HepG2 (cell line): ENCODE data around the gene HTR3B. TPM values are rescaled to one million over a fixed set of nuclear protein-coding genes. Genes with fewer than 3 reads are reported as not detected.
A peak's percentile ranks its signal among the peaks of the same experiment; 100 is the strongest.

ENCODE experiments used
- ATAC-seq: fragments of 200-7000 bp; cut with Tn5 transposase; 3 replicates; pipeline ENCODE4 v1.9.1; 2020; ENCODE audit warnings: mild to moderate bottlenecking, moderate library complexity
- BruUV-seq: library from RNA; stranded (reverse); fragments of 400-500 nt; replicated peaks from 2 replicates; lab custom pipeline; 2021; lab: Mats Ljungman, UMichigan
- CTCF ChIA-PET: fragments of 300-600 bp; formaldehyde crosslinking; extraction: SDS; loops from one replicate; lab custom pipeline; 2021; ENCODE audit warnings: low total read pairs, inconsistent platforms, low intra/inter-chr PET ratio; lab: Yijun Ruan, JAX
- POLR2A ChIA-PET: fragments of 350-600 bp; sonication (Branson Sonifier 250); formaldehyde crosslinking; loops from one replicate; lab custom pipeline; 2020; ENCODE audit warnings: antibody characterized with exemption, inconsistent platforms; lab: Yijun Ruan, JAX
- DNase-seq: peaks from one replicate; pipeline ENCODE4 v3.0.0-alpha.2; 2015; ENCODE audit warnings: low spot score
- FAIRE-seq: peaks from 3 replicates; lab custom pipeline; 2011; peaks lifted over from hg19 to GRCh38; lab: Jason Lieb, UNC
- H2AFZ ChIP-seq: one replicate; pipeline ENCODE4 v1.6.1; 2011; ENCODE audit warnings: low read length, inconsistent platforms
- H3K27ac ChIP-seq: fragments of 300-600 bp; 3 replicates; pipeline ENCODE4 v1.8.0; 2011; ENCODE audit warnings: mixed run types, mild to moderate bottlenecking, mixed read lengths, low read length, inconsistent platforms; ENCODE audit not compliant: insufficient read depth; ENCODE audit errors: extremely low read length
- H3K27me3 ChIP-seq, 2 experiments: fragments of 200-600 bp in 1 of 2; 2 replicates in 1 of 2; 3 replicates in 1 of 2; pipeline versions ENCODE4 v1.6.0 to v1.8.0; 2011; ENCODE audit warnings: low read length in 2 of 2, mild to moderate bottlenecking in 2 of 2, moderate library complexity in 2 of 2, inconsistent platforms in 1 of 2; ENCODE audit not compliant: insufficient read depth in 2 of 2, control insufficient read depth in 1 of 2
- H3K36me3 ChIP-seq, 2 experiments: fragments of 200-600 bp in 1 of 2; replicated peaks in 1 of 2; 2 replicates in 1 of 2; 3 replicates in 1 of 2; pipeline versions ENCODE4 v1.5.1 to v1.8.0; 2011; ENCODE audit warnings: low read length in 2 of 2, inconsistent platforms in 1 of 2; ENCODE audit not compliant: insufficient read depth in 2 of 2, control insufficient read depth in 1 of 2
- H3K4me1 ChIP-seq: 2 replicates; pipeline ENCODE4 v1.5.1; 2012; ENCODE audit warnings: low read length, inconsistent platforms; ENCODE audit not compliant: insufficient read depth
- H3K4me2 ChIP-seq: 2 replicates; pipeline ENCODE4 v1.6.0; 2011; ENCODE audit warnings: low read depth, low read length, inconsistent platforms
- H3K4me3 ChIP-seq, 3 experiments: fragments of 200-600 bp in 1 of 3; sonication (generic), shearing (Covaris generic) in 1 of 3; replicated peaks in 1 of 3; 2 replicates each; pipeline ENCODE4 v1.5.1; 2011 to 2016; ENCODE audit warnings: low read length in 3 of 3, inconsistent platforms in 2 of 3, low read depth in 2 of 3, mild to moderate bottlenecking in 2 of 3, control low read depth in 1 of 3, mixed read lengths in 1 of 3; ENCODE audit not compliant: insufficient read depth in 1 of 3
- H3K79me2 ChIP-seq: one replicate; pipeline ENCODE4 v1.6.1; 2011; ENCODE audit warnings: low read length, inconsistent platforms; ENCODE audit not compliant: insufficient read depth
- H3K9ac ChIP-seq: 2 replicates; pipeline ENCODE4 v1.6.0; 2011; ENCODE audit warnings: mild to moderate bottlenecking, low read depth, low read length, inconsistent platforms; ENCODE audit not compliant: insufficient read depth
- H3K9me3 ChIP-seq: 2 replicates; pipeline ENCODE4 v1.5.1; 2012; ENCODE audit warnings: mild to moderate bottlenecking, low read length
- H4K20me1 ChIP-seq: 2 replicates; pipeline ENCODE4 v1.6.0; 2011; ENCODE audit warnings: inconsistent platforms, mild to moderate bottlenecking, low read length, moderate library complexity; ENCODE audit not compliant: insufficient read depth
- DNMT3B ChIP-seq: conservative IDR thresholded peaks from 2 replicates; pipeline ENCODE4 v1.6.1; 2016; ENCODE audit warnings: missing biosample characterization, control low read depth
- FOXA1 ChIP-seq, 2 experiments: fragments of 450-650 bp in 1 of 2; sonication (generic) in 1 of 2; formaldehyde crosslinking in 1 of 2; IDR thresholded peaks; 2 replicates each; pipeline versions ENCODE4 v1.4.0 to v1.6.1; 2016 to 2020; ENCODE audit warnings: missing genetic modification reagents in 1 of 2
- HNRNPH1 ChIP-seq: fragments of 200-400 bp; formaldehyde crosslinking; optimal IDR thresholded peaks from 2 replicates; pipeline ENCODE3; 2017; ENCODE audit warnings: mild to moderate bottlenecking, low read depth, low read length
- ISX ChIP-seq: sonication (generic); formaldehyde crosslinking; conservative IDR thresholded peaks from 2 replicates; pipeline ENCODE4 v1.5.0; 2020; ENCODE audit warnings: missing genetic modification reagents
- NFRKB ChIP-seq: fragments of 450-650 bp; IDR thresholded peaks from 2 replicates; pipeline ENCODE4 v1.6.1; 2017
- PITX1 ChIP-seq: sonication (generic); formaldehyde crosslinking; IDR thresholded peaks from 2 replicates; pipeline ENCODE4 v1.5.1; 2020; ENCODE audit warnings: mild to moderate bottlenecking, missing genetic modification reagents
- SATB2 ChIP-seq: sonication (generic); formaldehyde crosslinking; IDR thresholded peaks from 2 replicates; pipeline ENCODE4 v1.5.0; 2020; ENCODE audit warnings: missing genetic modification reagents
- SOX13 ChIP-seq, 3 experiments: fragments of 450-650 bp in 1 of 3; sonication (generic) in 1 of 3; formaldehyde crosslinking in 1 of 3; IDR thresholded peaks in 2 of 3; conservative IDR thresholded peaks in 1 of 3; 2 replicates each; pipeline versions ENCODE4 v1.5.0 to v1.6.1; 2016 to 2020; ENCODE audit warnings: antibody characterized with exemption in 1 of 3, mild to moderate bottlenecking in 1 of 3, missing compliant biosample characterization in 1 of 3, missing genetic modification reagents in 1 of 3, moderate library complexity in 1 of 3
- YEATS4 ChIP-seq: sonication (generic); formaldehyde crosslinking; IDR thresholded peaks from 2 replicates; pipeline ENCODE4 v1.4.0; 2020; ENCODE audit warnings: missing genetic modification reagents, borderline replicate concordance
- ZNF235 ChIP-seq: sonication (generic); formaldehyde crosslinking; IDR thresholded peaks from 2 replicates; pipeline ENCODE4 v1.8.1; 2023; ENCODE audit warnings: mild to moderate bottlenecking, missing genetic modification reagents, borderline replicate concordance
- ZNF510 ChIP-seq: sonication (generic); formaldehyde crosslinking; IDR thresholded peaks from 2 replicates; pipeline ENCODE4 v1.4.0; 2020; ENCODE audit warnings: low read depth, mild to moderate bottlenecking, missing genetic modification reagents
- ZNF782 ChIP-seq: sonication (generic); formaldehyde crosslinking; IDR thresholded peaks from 2 replicates; pipeline ENCODE4 v1.4.0; 2020; ENCODE audit warnings: missing genetic modification reagents, mild to moderate bottlenecking, borderline replicate concordance
- ZSCAN12 ChIP-seq: sonication (generic); formaldehyde crosslinking; IDR thresholded peaks from 2 replicates; pipeline ENCODE4 v1.9.0; 2021; ENCODE audit warnings: mild to moderate bottlenecking, missing genetic modification reagents
- WGBS: methylation state at CpG from one replicate; pipeline ENCODE4 v1.1.6; 2017; ENCODE audit warnings: low lambda C conversion rate; 5-methylcytosine and 5-hydroxymethylcytosine counted together
- in situ Hi-C: cut with HindIII; loops from 2 replicates; pipeline ENCODE4 v1.10.0; 2017; ENCODE audit warnings: low pct_unique_long_range_greater_than_20kb; ENCODE audit not compliant: extremely low pct_ligation_motif_present
- intact Hi-C: fragments of 100-400 bp; cut with micrococcal nuclease; formaldehyde crosslinking; loops from one replicate; pipeline ENCODE4 v1.10.0; 2022; ENCODE audit not compliant: unreplicated experiment
- polyA plus RNA-seq, 8 experiments: library from polyadenylated mRNA; depleted of rRNA in 3 of 8; stranded (reverse) in 7 of 8; unstranded in 1 of 8; fragments of >200 nt; fragmentation: Illumina TruSeq in 4 of 8; extraction: Trizol in 4 of 8; gene quantifications; 2 replicates each; pipeline versions ENCODE4 v1.2.1 to v1.2.3, GENCODE V29; 2011 to 2016; ENCODE audit warnings: low read depth in 4 of 8, missing spikeins in 1 of 8, mixed read lengths in 1 of 8; ENCODE audit not compliant: insufficient read depth in 1 of 8
- total RNA-seq, 5 experiments: library from RNA; depleted of rRNA; stranded (reverse); fragments of >200 nt; fragmentation: Illumina TruSeq; extraction: Trizol; gene quantifications; 2 replicates each; pipeline ENCODE4 v1.2.3, GENCODE V29; 2016; ENCODE audit warnings: low read depth in 1 of 5
- TF ChIP-seq, protein P1 (sequence below): sonication (generic); formaldehyde crosslinking; IDR thresholded peaks from 2 replicates; pipeline ENCODE4 v1.5.1; 2020; ENCODE audit warnings: mild to moderate bottlenecking, missing genetic modification reagents, borderline replicate concordance
- TF ChIP-seq, protein P2 (sequence below): sonication (generic); formaldehyde crosslinking; IDR thresholded peaks from 2 replicates; pipeline ENCODE4 v1.4.0; 2020; ENCODE audit warnings: missing genetic modification reagents
- TF ChIP-seq, protein P3 (sequence below): sonication (generic); formaldehyde crosslinking; IDR thresholded peaks from 2 replicates; pipeline ENCODE4 v1.5.0; 2020; ENCODE audit warnings: missing genetic modification reagents

HTR3B gene
- total and polyA plus RNA-seq, 2 of the 13 experiments (the other 11 are each of a cell fraction or from before 2014, with no cell fraction given), result 0.09 to 1.7 TPM

DNA sequence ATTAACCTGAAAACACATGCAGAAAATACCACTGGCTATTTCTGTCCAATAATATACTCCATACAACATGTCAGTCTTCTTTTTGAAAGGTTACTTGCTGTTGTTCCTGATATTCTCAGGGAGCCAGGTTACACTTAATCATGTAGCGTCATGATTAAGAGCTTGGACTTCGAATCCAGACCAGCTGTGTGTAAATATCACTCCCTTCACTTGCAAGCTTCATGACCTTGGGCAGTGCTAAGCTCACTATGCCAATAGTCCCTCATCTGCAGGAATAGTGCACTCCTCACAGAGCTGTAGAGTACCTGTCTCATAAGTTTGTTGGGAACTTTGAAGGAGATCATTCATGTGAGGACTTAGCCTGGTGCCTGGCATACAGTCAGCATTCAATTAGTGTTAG is 1.9 kb downstream of the HTR3B start (continued):
- TF ChIP-seq SOX13 (IDR thresholded peaks at IDR 0.05), result no peak
- peak in 1 of 2 experiments; percentile 26; a peak in 1 of 4 replicates for TF ChIP-seq SOX13 (CRISPR knock-in tag; conservative IDR thresholded peaks at IDR 0.05 in 1 of 2, IDR thresholded peaks at IDR 0.05 in 1 of 2)
- no peak for TF ChIP-seq ZNF510 (CRISPR knock-in tag)
- no peak for TF ChIP-seq FOXA1 (IDR thresholded peaks at IDR 0.05)
- peak; percentile 78 for TF ChIP-seq FOXA1 (CRISPR knock-in tag; IDR thresholded peaks at IDR 0.05)
- TF ChIP-seq, protein P1, sequence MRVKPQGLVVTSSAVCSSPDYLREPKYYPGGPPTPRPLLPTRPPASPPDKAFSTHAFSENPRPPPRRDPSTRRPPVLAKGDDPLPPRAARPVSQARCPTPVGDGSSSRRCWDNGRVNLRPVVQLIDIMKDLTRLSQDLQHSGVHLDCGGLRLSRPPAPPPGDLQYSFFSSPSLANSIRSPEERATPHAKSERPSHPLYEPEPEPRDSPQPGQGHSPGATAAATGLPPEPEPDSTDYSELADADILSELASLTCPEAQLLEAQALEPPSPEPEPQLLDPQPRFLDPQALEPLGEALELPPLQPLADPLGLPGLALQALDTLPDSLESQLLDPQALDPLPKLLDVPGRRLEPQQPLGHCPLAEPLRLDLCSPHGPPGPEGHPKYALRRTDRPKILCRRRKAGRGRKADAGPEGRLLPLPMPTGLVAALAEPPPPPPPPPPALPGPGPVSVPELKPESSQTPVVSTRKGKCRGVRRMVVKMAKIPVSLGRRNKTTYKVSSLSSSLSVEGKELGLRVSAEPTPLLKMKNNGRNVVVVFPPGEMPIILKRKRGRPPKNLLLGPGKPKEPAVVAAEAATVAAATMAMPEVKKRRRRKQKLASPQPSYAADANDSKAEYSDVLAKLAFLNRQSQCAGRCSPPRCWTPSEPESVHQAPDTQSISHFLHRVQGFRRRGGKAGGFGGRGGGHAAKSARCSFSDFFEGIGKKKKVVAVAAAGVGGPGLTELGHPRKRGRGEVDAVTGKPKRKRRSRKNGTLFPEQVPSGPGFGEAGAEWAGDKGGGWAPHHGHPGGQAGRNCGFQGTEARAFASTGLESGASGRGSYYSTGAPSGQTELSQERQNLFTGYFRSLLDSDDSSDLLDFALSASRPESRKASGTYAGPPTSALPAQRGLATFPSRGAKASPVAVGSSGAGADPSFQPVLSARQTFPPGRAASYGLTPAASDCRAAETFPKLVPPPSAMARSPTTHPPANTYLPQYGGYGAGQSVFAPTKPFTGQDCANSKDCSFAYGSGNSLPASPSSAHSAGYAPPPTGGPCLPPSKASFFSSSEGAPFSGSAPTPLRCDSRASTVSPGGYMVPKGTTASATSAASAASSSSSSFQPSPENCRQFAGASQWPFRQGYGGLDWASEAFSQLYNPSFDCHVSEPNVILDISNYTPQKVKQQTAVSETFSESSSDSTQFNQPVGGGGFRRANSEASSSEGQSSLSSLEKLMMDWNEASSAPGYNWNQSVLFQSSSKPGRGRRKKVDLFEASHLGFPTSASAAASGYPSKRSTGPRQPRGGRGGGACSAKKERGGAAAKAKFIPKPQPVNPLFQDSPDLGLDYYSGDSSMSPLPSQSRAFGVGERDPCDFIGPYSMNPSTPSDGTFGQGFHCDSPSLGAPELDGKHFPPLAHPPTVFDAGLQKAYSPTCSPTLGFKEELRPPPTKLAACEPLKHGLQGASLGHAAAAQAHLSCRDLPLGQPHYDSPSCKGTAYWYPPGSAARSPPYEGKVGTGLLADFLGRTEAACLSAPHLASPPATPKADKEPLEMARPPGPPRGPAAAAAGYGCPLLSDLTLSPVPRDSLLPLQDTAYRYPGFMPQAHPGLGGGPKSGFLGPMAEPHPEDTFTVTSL (CRISPR knock-in tag), result peak; percentile 56; the same call in 1 of the 2 replicates
- no peak for TF ChIP-seq HNRNPH1
- TF ChIP-seq ZSCAN12 (CRISPR knock-in tag), result no peak

DNA sequence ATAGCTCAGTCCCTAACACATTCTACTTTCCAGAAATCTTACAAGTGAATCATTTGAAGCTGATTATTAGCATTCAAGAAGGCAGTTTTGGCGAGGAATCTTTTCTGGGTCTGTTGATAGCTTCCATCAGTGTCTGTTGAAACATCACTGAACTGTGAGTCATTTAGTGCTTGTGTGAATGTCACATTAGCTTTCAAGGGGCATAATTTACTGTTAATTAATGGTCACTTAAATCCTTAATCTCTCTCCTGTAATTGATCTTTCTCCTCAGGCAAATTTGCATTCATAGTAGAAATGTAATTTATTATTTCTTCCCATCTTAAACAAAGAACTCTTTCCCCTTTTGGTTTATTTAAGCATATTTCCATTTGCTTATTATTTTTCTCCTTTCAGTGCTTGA is 2.6 kb downstream of the HTR3B start:
- in situ Hi-C loops, result no loop called here
- intact Hi-C loops, result no loop called here
- 0% methylated on average over 1 of the region's 1 CpG for WGBS
- BruUV-seq, result no TSS peak
- ATAC-seq (no peak), FAIRE-seq (no peak), DNase-seq (no peak)
- Histone ChIP-seq H3K4me3 (no peak overlapping the region), H3K27me3 (no peaks in the 10 kb centered on the region; a peak in 1 of 5 replicates), H3K4me1 (peaks cover 18% of the 10 kb centered on the region), H3K79me2 (no peaks in the 10 kb centered on the region), H3K36me3 (no peaks in the 10 kb centered on the region), H3K9ac (no peak overlapping the region), H3K27ac (no peak overlapping the region), H4K20me1 (no peaks in the 10 kb centered on the region), H3K4me2 (0 out of 2 replicates have a peak overlapping the region, but pooled peaks have one; percentile 50), H2AFZ (no peak overlapping the region), H3K9me3 (no peaks in the 10 kb centered on the region)
- ChIA-PET POLR2A (interaction anchor here (0.9 to 1.4 kb wide), 2 partner anchors 11 to 32 kb away, joined by 3 to 6 read pairs; partner anchors contain the start of gene USP28), CTCF (no interaction called here)
- TF ChIP-seq ISX (CRISPR knock-in tag), result no peak
- no peak for TF ChIP-seq NFRKB
- no peak for TF ChIP-seq YEATS4 (CRISPR knock-in tag)
- TF ChIP-seq, protein P2, sequence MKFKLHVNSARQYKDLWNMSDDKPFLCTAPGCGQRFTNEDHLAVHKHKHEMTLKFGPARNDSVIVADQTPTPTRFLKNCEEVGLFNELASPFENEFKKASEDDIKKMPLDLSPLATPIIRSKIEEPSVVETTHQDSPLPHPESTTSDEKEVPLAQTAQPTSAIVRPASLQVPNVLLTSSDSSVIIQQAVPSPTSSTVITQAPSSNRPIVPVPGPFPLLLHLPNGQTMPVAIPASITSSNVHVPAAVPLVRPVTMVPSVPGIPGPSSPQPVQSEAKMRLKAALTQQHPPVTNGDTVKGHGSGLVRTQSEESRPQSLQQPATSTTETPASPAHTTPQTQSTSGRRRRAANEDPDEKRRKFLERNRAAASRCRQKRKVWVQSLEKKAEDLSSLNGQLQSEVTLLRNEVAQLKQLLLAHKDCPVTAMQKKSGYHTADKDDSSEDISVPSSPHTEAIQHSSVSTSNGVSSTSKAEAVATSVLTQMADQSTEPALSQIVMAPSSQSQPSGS (CRISPR knock-in tag), result no peak
- TF ChIP-seq SATB2 (CRISPR knock-in tag), result no peak
- TF ChIP-seq, protein P3, sequence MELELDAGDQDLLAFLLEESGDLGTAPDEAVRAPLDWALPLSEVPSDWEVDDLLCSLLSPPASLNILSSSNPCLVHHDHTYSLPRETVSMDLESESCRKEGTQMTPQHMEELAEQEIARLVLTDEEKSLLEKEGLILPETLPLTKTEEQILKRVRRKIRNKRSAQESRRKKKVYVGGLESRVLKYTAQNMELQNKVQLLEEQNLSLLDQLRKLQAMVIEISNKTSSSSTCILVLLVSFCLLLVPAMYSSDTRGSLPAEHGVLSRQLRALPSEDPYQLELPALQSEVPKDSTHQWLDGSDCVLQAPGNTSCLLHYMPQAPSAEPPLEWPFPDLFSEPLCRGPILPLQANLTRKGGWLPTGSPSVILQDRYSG (CRISPR knock-in tag), result no peak
- TF ChIP-seq ZNF782 (CRISPR knock-in tag), result no peak
- no peak for TF ChIP-seq ZNF235 (CRISPR knock-in tag)
- no peak for TF ChIP-seq PITX1 (CRISPR knock-in tag)
- TF ChIP-seq DNMT3B (CRISPR knock-in tag), result no peak
